ENCODE measurements around the gene MIX23.

Gene MIX23

GRCh38 chr3:122313281-122313680 lies 69.8 kb downstream of the MIX23 start:
- Mint-ChIP-seq H3K4me1 (no peaks in the 10 kb centered on the region), H3K36me3 (ENCODE audit: low read depth) (peaks cover 3% of the 10 kb centered on the region), H3K27ac (no peak overlapping the region), H3K4me3 (no peak overlapping the region), H3K27me3 (ENCODE audit: low read depth, poor library complexity) (peaks cover 19% of the 10 kb centered on the region), H3K9me3 (peaks cover 4% of the 10 kb centered on the region)
- DNase-seq = no peak
- TF ChIP-seq CTCF (IDR thresholded peaks at IDR 0.05) = no peak

- Mint-ChIP-seq H3K4me3 (no peak overlapping the region), H3K27me3 (ENCODE audit: low read depth, poor library complexity) (peaks cover 19% of the 10 kb centered on the region), H3K4me1 (no peaks in the 10 kb centered on the region), H3K27ac (no peak overlapping the region), H3K9me3 (no peaks in the 10 kb centered on the region), H3K36me3 (ENCODE audit: low read depth) (no peaks in the 10 kb centered on the region)
- no peak for TF ChIP-seq CTCF (IDR thresholded peaks at IDR 0.05)
- DNase-seq = no peak
These were observed 70.2 kb downstream of the MIX23 start for GRCh38 chr3:122312826-122313225.

GRCh38 chr3:122310361-122310760 lies 72.7 kb downstream of the MIX23 start:
- peaks cover 12% of the 10 kb centered on the region for H3K27me3 Mint-ChIP-seq (ENCODE audit: low read depth, poor library complexity)
- no peak overlapping the region for H3K4me3 Mint-ChIP-seq
- no peaks in the 10 kb centered on the region for H3K4me1 Mint-ChIP-seq
- no peak for DNase-seq
- H3K9me3 Mint-ChIP-seq = no peaks in the 10 kb centered on the region
- no peak overlapping the region for H3K27ac Mint-ChIP-seq
- H3K36me3 Mint-ChIP-seq (ENCODE audit: low read depth) = no peaks in the 10 kb centered on the region
- no peak for TF ChIP-seq CTCF (IDR thresholded peaks at IDR 0.05)

All from nephron progenitor cell (in vitro differentiated cells).